Stimulated activated CD4-positive, alpha-beta T cell treated with anti-CD3 and anti-CD28 coated beads, TNF-alpha, amount 100 ng/mL, for 48 hours (primary cell): ENCODE measurements around the gene DLGAP4.

Source experiments
- DNase-seq, 3 donors: peaks; one replicate each; pipeline ENCODE4 v3.0.0-alpha.2; 2020; ENCODE audit warnings: low read depth in 3 of 3

The DLGAP4 gene

DNA sequence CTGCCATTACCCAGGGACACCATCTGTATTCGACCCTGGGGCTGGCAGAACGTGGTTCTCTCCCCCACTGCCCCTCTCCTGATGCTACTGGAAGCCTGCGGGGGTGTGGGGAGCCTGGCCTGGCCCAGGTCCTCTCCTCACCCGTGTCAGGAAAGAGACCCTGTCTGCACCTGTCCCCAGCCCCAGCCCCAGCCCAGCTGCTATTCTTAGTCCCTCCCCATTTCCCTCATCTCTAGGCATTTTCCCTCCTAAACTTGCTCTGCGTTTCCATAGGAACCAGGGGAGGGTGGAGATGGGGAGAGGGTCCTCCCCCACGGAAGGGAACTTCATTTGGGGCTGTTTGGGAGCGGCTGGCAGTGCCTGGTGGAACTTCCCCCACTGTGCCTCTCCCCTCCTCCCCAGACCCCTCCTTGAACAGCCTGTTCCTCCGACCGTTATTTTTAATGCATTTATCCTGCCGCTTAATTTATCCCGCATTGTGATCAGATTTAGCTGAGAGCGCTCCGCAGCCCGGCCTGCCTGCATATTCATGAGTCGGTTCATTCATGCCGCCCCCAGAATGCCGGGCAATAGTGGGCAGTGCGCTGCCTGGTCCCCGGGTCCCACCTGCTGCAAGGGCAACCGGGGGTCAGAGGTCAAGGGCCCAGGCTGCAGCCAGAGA is 31.8 kb upstream of the DLGAP4 start:
- DNase-seq: no peak

DNA sequence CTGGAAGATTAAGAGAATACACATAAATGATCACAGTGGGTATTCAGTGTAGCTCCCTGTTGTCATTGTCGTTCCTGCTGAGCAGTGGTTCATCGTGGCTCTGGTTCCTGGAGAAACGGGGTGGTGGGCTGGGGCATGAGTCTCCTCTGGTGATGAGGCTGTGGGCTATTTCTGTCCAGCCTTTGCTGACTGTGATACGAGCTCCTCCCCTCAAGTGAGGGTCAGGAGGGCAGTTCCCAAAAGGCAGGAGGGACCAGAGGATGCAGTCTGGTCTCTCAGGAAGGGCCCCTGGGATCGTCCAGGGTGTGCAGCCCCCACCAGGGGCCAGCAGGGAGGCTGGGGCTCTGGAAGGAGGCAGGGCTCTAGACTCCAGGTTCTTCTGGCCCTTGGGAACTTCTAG is 31.1 kb upstream of the DLGAP4 start:
- no peak for DNase-seq

DNA sequence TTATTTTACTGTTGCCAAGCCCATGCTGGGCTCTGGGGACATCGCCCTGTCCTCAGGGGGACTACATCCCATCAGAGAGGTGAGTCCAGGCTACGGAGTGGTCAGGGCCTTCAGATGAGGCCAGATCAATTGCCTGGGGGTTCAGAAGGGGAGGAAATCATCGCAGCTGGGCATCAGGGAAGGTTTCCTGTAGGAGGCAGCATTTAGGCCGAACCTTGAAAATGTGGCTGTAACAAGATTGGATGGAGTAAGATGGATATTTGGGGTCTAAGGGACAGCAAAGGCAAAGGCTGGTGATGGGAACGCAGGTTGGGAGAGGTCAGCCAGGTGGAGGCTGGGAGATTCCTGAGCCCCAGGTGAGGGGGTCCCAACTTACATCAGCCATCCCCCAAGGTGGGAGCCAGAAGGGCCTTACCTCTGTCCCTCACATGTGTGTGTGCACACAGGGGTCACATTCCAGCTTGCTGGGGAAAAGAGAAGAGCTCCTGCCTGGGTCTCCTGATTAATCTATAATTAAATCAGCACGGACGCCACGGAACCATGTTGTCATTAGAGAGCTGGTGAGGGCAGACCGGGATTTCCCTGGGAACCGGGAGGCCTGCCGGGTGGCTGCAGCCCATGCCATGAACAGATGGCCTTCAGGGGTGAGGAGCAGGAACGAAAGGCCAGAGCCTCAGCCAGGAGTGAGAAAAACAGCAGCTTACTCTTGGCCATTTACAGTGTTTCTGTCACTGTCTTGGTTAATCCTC is 30.5 kb upstream of the DLGAP4 start:
- DNase-seq: no peak

DNA sequence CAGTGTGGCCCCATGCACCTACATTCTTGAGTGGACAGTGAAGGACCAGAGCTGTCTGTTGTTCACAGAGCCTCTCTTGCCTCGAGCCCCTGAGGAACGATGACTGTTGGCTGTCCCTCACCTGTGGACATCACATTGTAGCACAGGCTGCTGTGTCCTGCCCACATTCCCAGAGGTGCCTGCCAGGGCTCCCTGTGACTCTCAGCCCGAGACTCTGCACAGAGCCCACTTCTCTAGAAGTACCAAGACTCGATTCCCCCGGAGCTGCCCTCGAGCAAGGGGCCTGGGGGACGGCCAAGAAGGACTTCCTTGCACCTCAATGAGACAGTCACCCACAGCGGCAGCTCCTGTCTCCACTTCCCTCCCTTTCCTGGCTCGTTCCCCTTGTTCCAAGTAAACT is 28.6 kb upstream of the DLGAP4 start:
- no peak for DNase-seq

DNA sequence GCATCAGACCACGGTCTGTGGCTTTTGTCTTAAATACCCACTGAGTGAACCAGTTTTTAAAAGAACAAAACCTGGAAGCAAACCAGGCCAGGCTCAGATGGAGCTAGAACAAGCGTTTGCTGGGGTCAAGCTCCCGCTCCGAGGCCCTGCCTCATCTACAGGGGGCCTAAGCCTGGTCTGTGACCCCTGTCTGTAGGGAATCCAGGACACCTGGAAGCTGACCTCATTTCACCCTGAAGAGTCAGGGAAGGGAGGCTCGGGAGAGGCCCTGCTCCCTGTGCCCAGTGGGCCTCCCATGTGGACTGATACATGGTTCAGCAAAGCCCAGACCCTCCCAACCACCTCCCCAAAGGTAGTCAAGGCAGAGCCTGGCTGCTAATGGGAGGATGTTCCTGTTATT is 26.8 kb upstream of the DLGAP4 start:
- DNase-seq: no peak

DNA sequence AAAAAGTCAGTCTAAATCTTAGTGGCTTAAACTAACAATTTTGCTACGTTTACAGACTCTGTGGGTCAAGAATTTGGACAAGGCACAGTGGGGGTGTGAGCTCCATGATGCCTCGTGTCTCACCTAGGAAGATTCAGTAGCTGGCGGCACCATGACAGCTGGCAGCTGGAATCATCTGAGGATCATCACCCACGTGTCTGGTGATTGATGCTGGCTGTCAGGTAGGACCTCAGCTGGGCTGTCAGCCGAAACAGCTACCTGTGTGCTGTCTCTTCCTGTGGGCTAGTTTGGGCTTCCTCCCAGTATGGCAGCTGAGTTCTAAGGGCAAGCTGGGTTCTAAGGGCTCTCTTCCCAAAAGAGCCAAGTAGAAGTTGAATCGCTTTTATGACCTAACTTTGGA is 26.4 kb upstream of the DLGAP4 start:
- DNase-seq: no peak

DNA sequence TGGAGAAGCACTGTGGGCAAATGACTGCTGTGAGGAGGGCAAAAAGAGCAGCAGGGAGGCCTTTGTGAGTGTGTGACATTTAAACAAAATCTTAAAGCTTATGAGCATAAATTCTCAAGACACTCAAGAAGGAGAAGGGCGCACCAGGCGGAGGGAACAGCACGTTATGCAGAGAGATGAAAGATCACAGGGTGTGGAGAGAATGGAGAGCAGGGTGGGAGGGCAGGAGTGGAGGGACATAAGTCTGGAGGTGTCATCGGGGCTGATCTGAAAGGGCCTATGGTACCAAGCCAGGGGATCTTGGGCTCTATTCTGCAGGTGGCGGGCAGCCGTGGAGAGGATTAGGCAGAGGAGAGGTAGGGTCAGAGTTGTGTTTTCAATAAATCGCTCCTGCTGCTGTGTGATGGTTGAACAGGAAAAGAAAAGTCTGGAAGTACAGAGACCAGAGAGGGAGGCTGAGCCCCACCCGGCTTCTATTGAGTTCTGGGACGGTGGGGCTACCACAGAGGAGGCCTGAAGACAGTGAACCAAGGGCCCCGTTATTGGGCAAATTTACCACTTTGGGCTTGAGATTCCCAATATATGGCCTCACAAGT is 24.3 kb upstream of the DLGAP4 start:
- no peak for DNase-seq

DNA sequence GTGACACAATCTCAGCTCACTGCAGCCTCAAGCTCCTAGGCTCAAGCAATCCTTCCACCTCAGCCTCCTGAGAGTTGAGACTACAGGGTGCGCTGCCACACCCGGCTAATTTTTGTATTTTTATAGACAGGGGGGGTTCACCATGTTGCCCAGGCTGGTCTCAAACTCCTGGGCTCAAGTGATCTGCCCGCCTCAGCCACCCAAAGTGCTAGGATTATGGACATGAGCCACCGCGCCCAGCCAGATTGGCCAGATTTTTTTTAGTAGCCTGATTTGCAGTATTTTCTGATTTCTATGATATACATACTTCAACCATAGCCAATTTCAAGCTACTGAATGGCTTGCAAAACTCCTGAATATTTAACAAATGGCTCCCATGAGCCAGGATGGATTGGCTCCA is 21.4 kb upstream of the DLGAP4 start:
- no peak for DNase-seq

DNA sequence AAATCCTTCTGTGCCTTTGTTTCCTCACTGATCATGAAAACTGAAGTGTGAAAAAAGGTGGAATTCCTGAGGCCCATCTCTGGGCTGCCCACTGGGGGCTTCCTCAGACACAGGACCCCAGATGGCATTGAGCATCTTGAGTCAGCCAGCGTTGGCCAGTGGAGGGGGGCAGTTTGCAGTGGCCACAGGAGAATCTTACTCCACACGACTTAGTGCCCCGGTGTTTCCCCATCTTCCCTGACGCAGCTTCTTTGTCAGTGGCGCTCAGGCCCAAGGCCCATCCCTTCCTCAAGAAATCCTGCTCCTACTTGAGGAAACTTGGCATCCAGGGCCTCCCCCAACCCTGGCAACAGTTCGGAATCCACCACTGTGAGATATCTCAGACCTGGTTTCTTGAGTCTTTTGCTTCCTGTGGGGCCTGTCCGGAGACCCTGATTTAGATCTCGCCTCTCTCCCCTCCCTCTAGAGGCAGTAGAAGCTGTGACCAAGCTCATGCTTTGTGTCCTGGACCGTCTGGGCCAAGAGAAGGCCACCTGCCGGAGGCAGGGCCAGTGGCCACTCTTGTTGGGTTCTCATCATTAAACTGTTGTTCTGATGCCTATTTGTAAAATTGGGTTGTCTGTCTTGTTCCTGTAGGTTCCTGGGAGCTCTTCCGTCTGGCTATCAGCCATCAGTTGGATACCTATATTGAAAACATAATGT is 20.2 kb upstream of the DLGAP4 start:
- DNase-seq: no peak

DNA sequence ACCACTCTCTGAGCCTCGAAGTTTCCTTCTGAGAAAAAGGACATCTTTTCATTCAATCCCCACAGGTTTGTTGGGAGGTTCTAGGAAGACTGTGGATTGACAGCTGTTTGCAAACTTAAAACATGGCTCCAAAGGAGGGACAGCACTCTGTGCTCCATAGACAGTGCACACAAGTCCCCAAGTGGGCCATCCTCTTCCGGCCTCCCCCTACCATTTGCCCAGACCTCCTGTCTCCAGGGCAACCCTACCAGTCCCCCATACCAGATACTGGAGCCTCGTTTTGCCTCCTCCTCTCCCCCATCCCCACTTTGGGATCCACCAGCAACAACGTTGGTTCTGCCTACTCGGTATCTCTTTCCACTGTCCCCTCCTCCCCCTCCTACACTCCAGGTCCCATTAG is 8.5 kb upstream of the DLGAP4 start:
- DNase-seq: no peak

DNA sequence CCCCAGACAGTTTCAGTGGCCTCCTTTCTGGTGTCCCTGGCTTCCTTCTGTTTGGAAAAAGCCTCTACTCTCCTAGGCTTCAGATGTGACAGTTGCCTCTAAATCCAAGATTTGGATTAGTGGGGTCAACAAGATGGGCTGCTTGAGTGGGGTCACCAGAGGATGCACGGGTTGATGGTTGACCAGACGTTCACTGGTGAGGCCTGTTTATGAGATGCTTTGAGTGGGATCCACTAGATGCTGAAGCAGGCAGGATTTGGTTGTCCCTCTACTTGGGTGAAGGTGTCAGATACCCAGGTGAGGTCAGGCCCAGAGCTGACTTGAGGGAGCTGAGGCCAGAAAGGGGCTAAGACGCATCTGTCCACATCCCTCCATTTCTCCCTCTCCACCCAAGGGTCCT is 8.1 kb upstream of the DLGAP4 start:
- DNase-seq: no peak

DNA sequence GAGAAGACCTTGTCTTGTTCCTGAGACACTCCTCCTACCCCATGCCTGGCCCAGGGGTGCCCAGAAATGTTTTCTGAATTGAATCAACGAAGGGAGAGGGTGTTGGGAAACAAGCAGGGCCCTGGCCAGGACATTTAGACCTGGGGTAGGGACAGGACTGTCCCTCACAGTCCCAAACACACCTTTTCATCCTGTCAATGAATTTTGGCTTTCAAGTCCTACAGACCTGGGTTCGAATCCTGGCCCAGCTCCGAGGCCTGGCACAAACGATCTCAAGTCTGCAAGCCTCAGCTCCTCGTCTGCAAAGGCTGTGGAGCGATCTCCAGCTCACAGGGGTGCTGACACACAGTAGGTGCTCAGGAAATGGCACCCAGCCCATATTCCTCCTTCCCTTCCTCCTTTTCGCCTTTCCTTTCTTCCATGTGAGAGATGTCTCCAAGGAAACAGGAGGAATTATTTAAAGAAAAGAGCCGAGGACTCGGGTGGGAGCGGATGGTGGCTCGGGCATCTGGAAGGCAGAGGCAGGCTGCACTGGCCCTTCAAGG is 7.3 kb upstream of the DLGAP4 start:
- DNase-seq: no peak

DNA sequence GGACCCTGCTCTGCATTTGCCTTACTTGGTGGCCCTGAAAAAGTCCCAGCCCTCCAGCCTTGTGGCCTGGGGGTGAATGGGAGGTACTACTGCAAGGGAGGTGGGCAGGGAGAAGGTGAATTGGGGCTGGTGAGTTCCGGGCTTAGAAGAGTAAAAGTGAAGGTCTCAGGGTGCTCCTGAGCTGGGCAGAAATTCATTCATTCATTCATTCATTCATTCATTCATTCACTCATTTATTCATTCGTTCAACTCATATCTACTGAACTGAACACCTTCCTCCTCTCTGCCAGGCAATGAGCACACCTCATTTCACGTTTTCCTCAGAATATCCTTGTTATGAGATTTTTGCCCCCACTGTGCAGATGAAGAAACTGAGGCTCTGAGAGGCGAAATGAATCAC is 6.7 kb upstream of the DLGAP4 start:
- DNase-seq: no peak

DNA sequence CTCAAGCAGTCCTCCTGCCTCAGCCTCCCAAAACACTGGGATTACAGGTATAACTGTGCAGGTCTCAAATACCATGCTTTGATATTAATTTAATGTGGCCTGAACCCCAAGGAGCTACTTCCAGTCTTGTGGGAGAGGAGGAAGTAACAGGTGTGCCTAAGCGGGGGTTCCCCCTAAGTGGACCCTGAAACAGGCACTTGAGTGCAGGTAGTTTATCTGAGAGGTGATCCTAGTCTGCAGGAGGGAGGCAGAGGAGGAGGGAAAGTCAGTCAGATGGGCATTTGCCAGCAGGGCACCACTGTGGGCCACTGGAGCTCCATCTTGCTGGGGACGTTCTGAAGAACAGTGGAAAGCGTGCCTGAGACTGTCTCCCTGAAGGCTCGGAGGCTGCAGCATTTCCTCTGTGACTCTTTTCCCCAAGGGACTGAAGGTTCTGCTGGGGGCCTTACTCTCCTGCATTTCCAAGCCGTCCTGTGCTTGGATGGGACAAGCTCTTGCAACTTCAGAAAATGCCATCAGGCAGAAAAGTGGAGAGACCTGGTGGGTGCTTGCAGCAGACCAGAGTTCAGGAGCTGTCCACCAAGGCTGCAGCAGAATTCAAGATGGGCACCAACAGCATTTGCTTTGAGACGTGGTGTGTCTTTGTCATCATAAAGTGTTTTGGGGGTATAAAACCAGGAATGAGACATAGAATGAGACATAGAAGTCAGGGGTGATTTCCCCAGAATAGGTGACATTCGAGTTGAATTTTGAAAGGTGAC is 4.6 kb upstream of the DLGAP4 start:
- no peak for DNase-seq

DNA sequence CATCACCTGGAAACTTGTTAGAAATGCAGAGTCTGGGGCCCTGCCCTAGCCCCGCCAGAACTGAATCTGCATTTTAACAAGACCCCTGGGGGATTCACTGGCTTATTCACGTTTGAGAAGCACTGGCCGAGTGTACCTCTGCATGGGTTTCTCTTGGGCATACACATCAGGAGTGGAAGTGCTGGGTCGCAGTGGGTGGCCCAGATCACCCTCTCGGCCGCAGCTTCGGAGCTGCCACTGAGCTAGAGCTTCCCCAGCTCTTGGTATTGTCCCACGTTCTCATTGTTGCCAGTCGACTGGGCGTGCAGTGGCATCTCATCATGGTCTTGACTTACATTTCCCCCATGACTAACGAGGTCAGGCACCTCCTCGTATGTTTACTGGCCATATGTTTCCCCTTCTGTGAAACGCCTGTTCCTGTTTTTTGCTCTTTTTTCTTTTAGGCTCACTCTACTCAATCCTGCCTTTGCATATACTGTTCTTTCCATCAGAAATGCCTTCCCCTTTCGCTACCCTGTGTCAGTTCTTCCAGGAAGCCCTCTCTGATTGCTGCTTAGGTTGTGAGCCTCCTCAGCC is 3.0 kb upstream of the DLGAP4 start:
- DNase-seq: no peak

DNA sequence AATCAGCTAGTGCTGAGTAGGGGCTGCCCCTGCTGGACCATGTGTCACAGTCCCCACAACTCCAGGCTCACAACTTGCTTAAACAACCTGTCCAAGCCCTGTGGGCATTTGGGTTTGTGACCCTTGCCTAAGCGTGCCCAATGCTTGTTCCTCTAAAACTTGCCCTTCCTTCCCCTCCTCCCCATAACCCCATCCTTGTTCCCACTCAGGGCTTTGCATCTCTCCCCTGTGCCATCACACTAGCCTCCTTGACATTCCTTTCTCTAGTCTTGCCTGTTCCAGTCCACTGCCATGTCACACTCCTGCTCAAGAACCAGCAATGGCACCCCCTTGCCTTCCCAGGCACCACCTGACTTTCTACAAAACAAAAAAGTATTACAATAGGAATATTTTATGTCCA is 2.3 kb upstream of the DLGAP4 start:
- no peak for DNase-seq

DNA sequence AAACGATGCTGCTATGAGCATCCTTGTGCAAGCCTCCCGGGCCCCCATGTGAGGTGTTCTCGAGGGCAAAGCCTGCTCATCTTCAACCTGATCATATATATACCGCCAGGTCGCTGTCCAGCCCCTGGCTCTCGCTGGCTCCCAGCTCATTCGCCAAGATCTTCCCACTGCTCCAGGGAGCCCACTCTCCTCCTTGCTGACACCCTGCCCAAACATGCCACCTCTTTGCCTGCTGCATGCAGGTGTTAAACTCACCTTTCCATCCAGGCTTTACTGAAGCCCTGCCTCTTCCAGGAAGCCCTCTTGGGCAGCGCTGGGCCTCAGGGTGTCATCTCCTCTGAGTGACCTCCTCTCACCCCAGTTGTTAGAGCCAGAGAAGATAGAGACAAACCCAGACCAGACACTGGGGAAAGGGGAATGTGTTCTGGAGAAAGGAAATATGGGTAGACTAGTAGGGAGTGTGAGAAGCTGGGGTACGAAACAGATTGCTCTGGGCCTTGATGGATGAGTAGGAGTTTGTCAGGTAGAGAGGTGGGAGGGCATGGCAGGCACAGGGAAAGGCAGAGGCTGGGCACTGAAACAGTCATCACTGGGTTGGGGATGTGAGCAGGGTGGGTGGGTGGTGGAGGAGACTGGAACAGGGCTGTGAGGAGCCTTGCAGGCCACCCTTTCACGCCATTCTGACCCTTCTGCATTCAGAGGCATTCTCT is 1.2 kb upstream of the DLGAP4 start:
- DNase-seq: no peak

DNA sequence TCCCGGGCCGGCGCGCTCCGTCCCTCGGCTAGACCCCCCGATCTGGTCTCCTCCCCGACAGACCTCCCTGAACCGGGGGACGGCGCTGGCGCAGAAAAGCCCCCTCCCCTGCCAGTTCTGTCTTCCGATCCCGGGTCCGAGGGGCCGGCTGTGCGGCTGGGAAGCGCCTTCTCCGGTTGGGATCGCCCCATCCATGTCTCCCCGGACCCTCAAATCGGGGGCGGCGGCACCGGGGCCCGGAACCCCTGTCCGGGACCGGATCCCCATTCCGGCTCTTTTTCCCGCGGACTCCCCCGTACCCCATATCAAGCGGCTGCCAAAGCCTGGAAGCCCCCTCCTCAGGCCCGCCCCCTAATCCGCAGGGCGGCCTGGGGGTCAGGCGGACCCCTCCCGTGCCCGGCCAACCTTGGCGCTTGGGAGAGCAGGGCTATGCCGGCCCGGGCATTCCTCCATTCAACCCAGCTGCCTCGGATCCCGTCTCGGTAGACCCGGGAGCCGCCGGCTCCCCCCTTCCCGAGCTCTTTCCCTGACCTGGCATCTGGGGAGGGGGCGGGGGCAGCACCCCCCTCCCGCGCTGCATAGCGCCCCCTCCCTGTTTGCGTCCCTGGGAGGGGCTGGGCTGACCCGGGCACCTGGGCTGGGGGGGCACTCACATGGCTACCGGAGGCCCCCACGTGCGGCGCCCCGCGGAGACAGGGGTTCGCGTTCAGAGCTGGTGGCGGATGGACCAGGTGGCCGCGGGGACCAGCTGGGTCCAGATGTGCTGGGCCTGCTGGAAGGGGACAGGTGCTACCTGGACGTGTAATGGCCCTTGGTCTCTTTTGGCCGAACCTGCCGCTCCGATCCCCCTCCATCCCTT is 643 bp downstream of the DLGAP4 start:
- DNase-seq: no peak

DNA sequence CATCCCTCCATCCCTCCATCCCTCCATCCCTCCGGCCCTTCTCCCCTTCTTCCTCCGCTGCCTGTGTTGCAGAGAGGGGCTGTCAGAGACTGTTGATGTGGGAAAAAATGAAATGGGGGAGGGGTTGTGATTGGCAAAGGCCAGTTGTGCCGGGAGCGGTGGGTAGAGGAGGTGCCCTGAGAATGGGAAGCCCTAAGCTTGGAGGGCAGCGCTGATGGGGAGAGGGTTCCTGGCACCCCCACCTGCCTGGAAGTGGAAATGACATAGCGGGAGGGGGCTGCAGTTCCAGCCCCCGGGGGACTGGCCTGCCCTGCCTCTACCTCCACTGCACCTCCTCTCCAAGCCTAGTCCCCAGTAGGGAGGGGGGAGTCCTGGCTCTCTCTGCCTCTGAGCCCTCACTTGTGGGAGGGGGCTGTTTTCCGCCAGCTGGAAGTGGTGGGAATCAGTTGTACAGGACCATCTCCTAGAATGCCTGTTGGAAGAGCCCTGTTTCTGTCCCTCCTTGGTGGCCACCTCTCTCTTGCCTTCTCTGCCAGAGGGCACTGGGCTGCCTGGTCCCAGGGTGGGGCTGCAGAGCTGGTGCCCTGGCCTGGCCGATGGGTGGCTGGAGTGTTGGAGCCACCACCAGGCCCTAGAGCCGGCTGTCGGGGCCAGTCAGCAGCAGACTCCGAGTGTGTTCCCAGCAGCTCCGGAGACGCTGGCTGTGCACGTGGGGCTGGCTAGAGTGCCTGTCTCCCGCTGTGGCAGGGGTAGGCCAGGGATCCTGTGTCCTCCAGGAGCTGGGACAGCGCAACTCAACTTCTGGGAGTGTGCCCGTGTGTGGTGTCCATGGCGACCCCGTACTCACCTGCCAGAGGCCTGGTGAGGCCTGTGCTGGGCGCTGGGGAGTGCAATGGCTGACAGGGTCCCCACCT is 1.5 kb downstream of the DLGAP4 start:
- DNase-seq: no peak
